GM23338 (cell line): Measurements from ENCODE around the gene MPRIP. TPM values are rescaled to one million over a fixed set of nuclear protein-coding genes. Genes with fewer than 3 reads are reported as not detected.

Experiments used
- ATAC-seq: fragments of 200-7000 bp; cut with Tn5 transposase; 3 replicates; pipeline ENCODE4 v1.9.1; 2020
- DNase-seq: peaks from one replicate; pipeline ENCODE4 v3.0.0-alpha.2; 2015; ENCODE audit warnings: low spot score
- H2AFZ ChIP-seq: fragments of 200-600 bp; sonication (generic); 2 replicates; pipeline ENCODE4 v1.8.0; 2016; ENCODE audit warnings: antibody characterized with exemption, mild to moderate bottlenecking, moderate library complexity
- H3F3A ChIP-seq: fragments of 200-600 bp; sonication (generic); replicated peaks from 2 replicates; pipeline ENCODE4 v1.8.0; 2017; ENCODE audit warnings: antibody characterized with exemption, mixed run types, low read depth
- H3K27ac ChIP-seq: fragments of 200-600 bp; sonication (generic); 2 replicates; pipeline ENCODE4 v1.6.1; 2016; ENCODE audit warnings: low read depth
- H3K27me3 ChIP-seq: fragments of 200-600 bp; sonication (generic); 2 replicates; pipeline ENCODE4 v1.8.0; 2016; ENCODE audit warnings: mild to moderate bottlenecking, mixed run types, moderate library complexity; ENCODE audit not compliant: insufficient read depth
- H3K36me3 ChIP-seq: fragments of 200-600 bp; sonication (generic); 2 replicates; pipeline ENCODE4 v1.8.0; 2016; ENCODE audit warnings: mild to moderate bottlenecking; ENCODE audit not compliant: insufficient read depth
- H3K4me1 ChIP-seq: fragments of 200-600 bp; sonication (generic); 2 replicates; pipeline ENCODE4 v1.8.0; 2016; ENCODE audit warnings: mild to moderate bottlenecking, moderate library complexity; ENCODE audit not compliant: insufficient read depth
- H3K4me2 ChIP-seq: fragments of 200-600 bp; sonication (generic); 2 replicates; pipeline ENCODE4 v1.7.1; 2017; ENCODE audit warnings: mixed run types
- H3K4me3 ChIP-seq: fragments of 200-600 bp; sonication (generic); 2 replicates; pipeline ENCODE4 v1.6.1; 2016; ENCODE audit warnings: mixed run types
- H3K79me2 ChIP-seq: fragments of 200-600 bp; sonication (generic); replicated peaks from 2 replicates; pipeline ENCODE4 v1.8.0; 2017; ENCODE audit warnings: mild to moderate bottlenecking; ENCODE audit not compliant: insufficient read depth
- H3K9me2 ChIP-seq: fragments of 200-600 bp; sonication (generic); 2 replicates; pipeline ENCODE4 v1.8.0; 2017; ENCODE audit not compliant: insufficient read depth
- H4K20me1 ChIP-seq: fragments of 200-600 bp; sonication (generic); replicated peaks from 2 replicates; pipeline ENCODE4 v1.8.0; 2017; ENCODE audit warnings: mild to moderate bottlenecking; ENCODE audit not compliant: insufficient read depth
- H3K27ac Mint-ChIP-seq: 2 replicates; pipeline ENCODE4 v1.8.0; 2020; ENCODE audit warnings: inconsistent platforms, mild to moderate bottlenecking, moderate library complexity, mixed read lengths
- H3K27me3 Mint-ChIP-seq: 3 replicates; pipeline ENCODE4 v1.8.0; 2022; ENCODE audit warnings: low read depth, mild to moderate bottlenecking, moderate library complexity, mixed read lengths, inconsistent platforms; ENCODE audit not compliant: insufficient read depth, poor library complexity
- H3K36me3 Mint-ChIP-seq: 3 replicates; pipeline ENCODE4 v1.8.0; 2021; ENCODE audit warnings: low read depth, mild to moderate bottlenecking, inconsistent platforms, moderate library complexity, mixed read lengths
- H3K4me1 Mint-ChIP-seq: 3 replicates; pipeline ENCODE4 v1.8.0; 2020; ENCODE audit warnings: mild to moderate bottlenecking, inconsistent platforms, mixed read lengths
- H3K4me3 Mint-ChIP-seq: 3 replicates; pipeline ENCODE4 v1.8.0; 2021; ENCODE audit warnings: moderate library complexity, mild to moderate bottlenecking, inconsistent platforms, mixed read lengths
- H3K9me3 Mint-ChIP-seq: 3 replicates; pipeline ENCODE4 v1.8.0; 2020; ENCODE audit warnings: moderate library complexity, mild to moderate bottlenecking, inconsistent platforms, mixed read lengths
- CREB1 ChIP-seq: fragments of 250-450 bp; sonication (Bioruptor Pico); IDR thresholded peaks from 2 replicates; pipeline ENCODE4 v1.5.0; 2020; ENCODE audit warnings: low read depth, mild to moderate bottlenecking, moderate library complexity
- EZH2 ChIP-seq: fragments of 200-600 bp; sonication (generic); IDR thresholded peaks from one replicate; pipeline ENCODE4 v1.8.0; 2017; ENCODE audit warnings: antibody characterized with exemption, mild to moderate bottlenecking, low read depth; ENCODE audit not compliant: unreplicated experiment
- EZH2phosphoT487 ChIP-seq: fragments of 200-600 bp; sonication (generic); IDR thresholded peaks from one replicate; pipeline ENCODE4 v1.8.1; 2018; ENCODE audit warnings: antibody characterized with exemption; ENCODE audit not compliant: unreplicated experiment
- JUNB ChIP-seq: IDR thresholded peaks from one replicate; pipeline ENCODE4 v1.6.1; 2016; ENCODE audit warnings: antibody characterized with exemption; ENCODE audit not compliant: unreplicated experiment
- NANOG ChIP-seq: IDR thresholded peaks from 2 replicates; pipeline ENCODE4 v1.6.1; 2016; ENCODE audit warnings: antibody characterized with exemption, borderline replicate concordance
- POLR2AphosphoS5 ChIP-seq: IDR thresholded peaks from 2 replicates; pipeline ENCODE4 v1.6.1; 2016; ENCODE audit warnings: antibody characterized with exemption, low read depth
- STAT1 ChIP-seq: IDR thresholded peaks from one replicate; pipeline ENCODE4 v1.6.1; 2016; ENCODE audit warnings: antibody characterized with exemption; ENCODE audit not compliant: unreplicated experiment
- ZNF114 ChIP-seq: fragments of 250-450 bp; sonication (Bioruptor Pico); IDR thresholded peaks from 2 replicates; pipeline ENCODE4 v1.5.0; 2020; ENCODE audit warnings: mild to moderate bottlenecking, moderate library complexity
- ZNF331 ChIP-seq: fragments of 250-450 bp; sonication (Bioruptor Pico); IDR thresholded peaks from 2 replicates; pipeline ENCODE4 v1.5.0; 2020; ENCODE audit warnings: low read depth, mild to moderate bottlenecking, moderate library complexity
- polyA plus RNA-seq: library from polyadenylated mRNA; unstranded; fragments of >200 nt; fragmentation: Nextera tagmentation; extraction: Ambion mirVana; gene quantifications from 2 replicates; pipeline ENCODE4 v1.2.1, GENCODE V29; 2016
- total RNA-seq: library from RNA; depleted of rRNA; stranded (reverse); fragments of >200 nt; shearing (Covaris generic); gene quantifications from 2 replicates; pipeline ENCODE4 v1.2.3, GENCODE V29; 2014
- TF ChIP-seq, protein P1 (sequence below): IDR thresholded peaks from 2 replicates; pipeline ENCODE4 v1.6.1; 2016; ENCODE audit warnings: antibody characterized with exemption
- TF ChIP-seq, protein P2 (sequence below), 2 experiments: fragments of 200-600 bp in 1 of 2; sonication (generic) in 1 of 2; conservative IDR thresholded peaks; 2 replicates each; pipeline versions ENCODE4 v1.5.1 to v1.6.1; 2016 to 2017; ENCODE audit warnings: antibody characterized with exemption in 2 of 2, low read depth in 2 of 2, mild to moderate bottlenecking in 2 of 2, moderate library complexity in 1 of 2
- TF ChIP-seq, protein P3 (sequence below): IDR thresholded peaks from one replicate; pipeline ENCODE4 v1.6.1; 2018; ENCODE audit warnings: antibody characterized with exemption; ENCODE audit not compliant: unreplicated experiment
- TF ChIP-seq, protein P4 (sequence below): fragments of 250-450 bp; sonication (Bioruptor Pico); IDR thresholded peaks from 2 replicates; pipeline ENCODE4 v1.5.0; 2020; ENCODE audit warnings: mild to moderate bottlenecking, moderate library complexity

Gene MPRIP
- total and polyA plus RNA-seq, 2 experiments from 2014 or later: 39.3 to 113 TPM

DNA sequence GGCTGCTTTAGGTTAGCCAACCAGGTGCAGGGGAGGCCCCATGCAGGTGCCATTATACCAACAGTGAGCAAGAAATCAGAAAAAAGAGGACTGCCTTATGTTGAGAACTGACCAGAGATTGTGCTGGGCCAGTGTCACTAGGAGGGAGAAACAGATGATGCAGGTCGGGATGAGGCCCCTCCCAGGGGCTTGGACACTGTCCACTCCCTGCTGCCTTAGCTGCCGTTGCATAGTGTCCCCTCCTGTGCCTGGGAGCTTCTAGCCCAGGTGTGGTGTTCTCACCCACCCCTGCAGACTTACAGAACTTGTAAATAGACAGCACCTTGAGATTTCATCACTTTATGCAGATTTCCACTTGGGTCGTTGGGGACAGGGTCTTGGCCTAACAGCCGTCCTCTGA is 127.1 kb downstream of the MPRIP start:
- Histone ChIP-seq H3K79me2 (no peaks in the 10 kb centered on the region), H3K27ac (no peak overlapping the region), H3K4me3 (no peak overlapping the region), H3K4me2 (no peak overlapping the region), H3K9me2 (no peaks in the 10 kb centered on the region), H4K20me1 (no peaks in the 10 kb centered on the region; the same call in 1 of the 2 replicates), H2AFZ (no peak overlapping the region), H3F3A (no peaks in the 10 kb centered on the region), H3K4me1 (no peaks in the 10 kb centered on the region), H3K36me3 (no peaks in the 10 kb centered on the region; the same call in 1 of the 2 replicates), H3K27me3 (no peaks in the 10 kb centered on the region)
- Mint-ChIP-seq H3K4me1 (peaks cover 11% of the 10 kb centered on the region), H3K27me3 (peaks cover 18% of the 10 kb centered on the region), H3K36me3 (peaks cover 37% of the 10 kb centered on the region), H3K4me3 (no peak overlapping the region), H3K27ac (peak overlapping the region; percentile 64), H3K9me3 (no peaks in the 10 kb centered on the region)
- DNase-seq: no peak
- TF ChIP-seq, protein P1, sequence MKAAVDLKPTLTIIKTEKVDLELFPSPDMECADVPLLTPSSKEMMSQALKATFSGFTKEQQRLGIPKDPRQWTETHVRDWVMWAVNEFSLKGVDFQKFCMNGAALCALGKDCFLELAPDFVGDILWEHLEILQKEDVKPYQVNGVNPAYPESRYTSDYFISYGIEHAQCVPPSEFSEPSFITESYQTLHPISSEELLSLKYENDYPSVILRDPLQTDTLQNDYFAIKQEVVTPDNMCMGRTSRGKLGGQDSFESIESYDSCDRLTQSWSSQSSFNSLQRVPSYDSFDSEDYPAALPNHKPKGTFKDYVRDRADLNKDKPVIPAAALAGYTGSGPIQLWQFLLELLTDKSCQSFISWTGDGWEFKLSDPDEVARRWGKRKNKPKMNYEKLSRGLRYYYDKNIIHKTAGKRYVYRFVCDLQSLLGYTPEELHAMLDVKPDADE: no peak
- TF ChIP-seq, protein P2, sequence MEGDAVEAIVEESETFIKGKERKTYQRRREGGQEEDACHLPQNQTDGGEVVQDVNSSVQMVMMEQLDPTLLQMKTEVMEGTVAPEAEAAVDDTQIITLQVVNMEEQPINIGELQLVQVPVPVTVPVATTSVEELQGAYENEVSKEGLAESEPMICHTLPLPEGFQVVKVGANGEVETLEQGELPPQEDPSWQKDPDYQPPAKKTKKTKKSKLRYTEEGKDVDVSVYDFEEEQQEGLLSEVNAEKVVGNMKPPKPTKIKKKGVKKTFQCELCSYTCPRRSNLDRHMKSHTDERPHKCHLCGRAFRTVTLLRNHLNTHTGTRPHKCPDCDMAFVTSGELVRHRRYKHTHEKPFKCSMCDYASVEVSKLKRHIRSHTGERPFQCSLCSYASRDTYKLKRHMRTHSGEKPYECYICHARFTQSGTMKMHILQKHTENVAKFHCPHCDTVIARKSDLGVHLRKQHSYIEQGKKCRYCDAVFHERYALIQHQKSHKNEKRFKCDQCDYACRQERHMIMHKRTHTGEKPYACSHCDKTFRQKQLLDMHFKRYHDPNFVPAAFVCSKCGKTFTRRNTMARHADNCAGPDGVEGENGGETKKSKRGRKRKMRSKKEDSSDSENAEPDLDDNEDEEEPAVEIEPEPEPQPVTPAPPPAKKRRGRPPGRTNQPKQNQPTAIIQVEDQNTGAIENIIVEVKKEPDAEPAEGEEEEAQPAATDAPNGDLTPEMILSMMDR (conservative IDR thresholded peaks at IDR 0.05; ENCODE audit: low read depth in 2 of 2): no peak
- TF ChIP-seq JUNB (no peak), EZH2 (no peak), EZH2phosphoT487 (no peak), ZNF331 (CRISPR knock-in tag) (no peak), STAT1 (no peak), NANOG (no peak), CREB1 (no peak), POLR2AphosphoS5 (no peak), ZNF114 (CRISPR knock-in tag) (no peak)
- TF ChIP-seq, protein P3, sequence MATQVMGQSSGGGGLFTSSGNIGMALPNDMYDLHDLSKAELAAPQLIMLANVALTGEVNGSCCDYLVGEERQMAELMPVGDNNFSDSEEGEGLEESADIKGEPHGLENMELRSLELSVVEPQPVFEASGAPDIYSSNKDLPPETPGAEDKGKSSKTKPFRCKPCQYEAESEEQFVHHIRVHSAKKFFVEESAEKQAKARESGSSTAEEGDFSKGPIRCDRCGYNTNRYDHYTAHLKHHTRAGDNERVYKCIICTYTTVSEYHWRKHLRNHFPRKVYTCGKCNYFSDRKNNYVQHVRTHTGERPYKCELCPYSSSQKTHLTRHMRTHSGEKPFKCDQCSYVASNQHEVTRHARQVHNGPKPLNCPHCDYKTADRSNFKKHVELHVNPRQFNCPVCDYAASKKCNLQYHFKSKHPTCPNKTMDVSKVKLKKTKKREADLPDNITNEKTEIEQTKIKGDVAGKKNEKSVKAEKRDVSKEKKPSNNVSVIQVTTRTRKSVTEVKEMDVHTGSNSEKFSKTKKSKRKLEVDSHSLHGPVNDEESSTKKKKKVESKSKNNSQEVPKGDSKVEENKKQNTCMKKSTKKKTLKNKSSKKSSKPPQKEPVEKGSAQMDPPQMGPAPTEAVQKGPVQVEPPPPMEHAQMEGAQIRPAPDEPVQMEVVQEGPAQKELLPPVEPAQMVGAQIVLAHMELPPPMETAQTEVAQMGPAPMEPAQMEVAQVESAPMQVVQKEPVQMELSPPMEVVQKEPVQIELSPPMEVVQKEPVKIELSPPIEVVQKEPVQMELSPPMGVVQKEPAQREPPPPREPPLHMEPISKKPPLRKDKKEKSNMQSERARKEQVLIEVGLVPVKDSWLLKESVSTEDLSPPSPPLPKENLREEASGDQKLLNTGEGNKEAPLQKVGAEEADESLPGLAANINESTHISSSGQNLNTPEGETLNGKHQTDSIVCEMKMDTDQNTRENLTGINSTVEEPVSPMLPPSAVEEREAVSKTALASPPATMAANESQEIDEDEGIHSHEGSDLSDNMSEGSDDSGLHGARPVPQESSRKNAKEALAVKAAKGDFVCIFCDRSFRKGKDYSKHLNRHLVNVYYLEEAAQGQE: no peak
- TF ChIP-seq, protein P4, sequence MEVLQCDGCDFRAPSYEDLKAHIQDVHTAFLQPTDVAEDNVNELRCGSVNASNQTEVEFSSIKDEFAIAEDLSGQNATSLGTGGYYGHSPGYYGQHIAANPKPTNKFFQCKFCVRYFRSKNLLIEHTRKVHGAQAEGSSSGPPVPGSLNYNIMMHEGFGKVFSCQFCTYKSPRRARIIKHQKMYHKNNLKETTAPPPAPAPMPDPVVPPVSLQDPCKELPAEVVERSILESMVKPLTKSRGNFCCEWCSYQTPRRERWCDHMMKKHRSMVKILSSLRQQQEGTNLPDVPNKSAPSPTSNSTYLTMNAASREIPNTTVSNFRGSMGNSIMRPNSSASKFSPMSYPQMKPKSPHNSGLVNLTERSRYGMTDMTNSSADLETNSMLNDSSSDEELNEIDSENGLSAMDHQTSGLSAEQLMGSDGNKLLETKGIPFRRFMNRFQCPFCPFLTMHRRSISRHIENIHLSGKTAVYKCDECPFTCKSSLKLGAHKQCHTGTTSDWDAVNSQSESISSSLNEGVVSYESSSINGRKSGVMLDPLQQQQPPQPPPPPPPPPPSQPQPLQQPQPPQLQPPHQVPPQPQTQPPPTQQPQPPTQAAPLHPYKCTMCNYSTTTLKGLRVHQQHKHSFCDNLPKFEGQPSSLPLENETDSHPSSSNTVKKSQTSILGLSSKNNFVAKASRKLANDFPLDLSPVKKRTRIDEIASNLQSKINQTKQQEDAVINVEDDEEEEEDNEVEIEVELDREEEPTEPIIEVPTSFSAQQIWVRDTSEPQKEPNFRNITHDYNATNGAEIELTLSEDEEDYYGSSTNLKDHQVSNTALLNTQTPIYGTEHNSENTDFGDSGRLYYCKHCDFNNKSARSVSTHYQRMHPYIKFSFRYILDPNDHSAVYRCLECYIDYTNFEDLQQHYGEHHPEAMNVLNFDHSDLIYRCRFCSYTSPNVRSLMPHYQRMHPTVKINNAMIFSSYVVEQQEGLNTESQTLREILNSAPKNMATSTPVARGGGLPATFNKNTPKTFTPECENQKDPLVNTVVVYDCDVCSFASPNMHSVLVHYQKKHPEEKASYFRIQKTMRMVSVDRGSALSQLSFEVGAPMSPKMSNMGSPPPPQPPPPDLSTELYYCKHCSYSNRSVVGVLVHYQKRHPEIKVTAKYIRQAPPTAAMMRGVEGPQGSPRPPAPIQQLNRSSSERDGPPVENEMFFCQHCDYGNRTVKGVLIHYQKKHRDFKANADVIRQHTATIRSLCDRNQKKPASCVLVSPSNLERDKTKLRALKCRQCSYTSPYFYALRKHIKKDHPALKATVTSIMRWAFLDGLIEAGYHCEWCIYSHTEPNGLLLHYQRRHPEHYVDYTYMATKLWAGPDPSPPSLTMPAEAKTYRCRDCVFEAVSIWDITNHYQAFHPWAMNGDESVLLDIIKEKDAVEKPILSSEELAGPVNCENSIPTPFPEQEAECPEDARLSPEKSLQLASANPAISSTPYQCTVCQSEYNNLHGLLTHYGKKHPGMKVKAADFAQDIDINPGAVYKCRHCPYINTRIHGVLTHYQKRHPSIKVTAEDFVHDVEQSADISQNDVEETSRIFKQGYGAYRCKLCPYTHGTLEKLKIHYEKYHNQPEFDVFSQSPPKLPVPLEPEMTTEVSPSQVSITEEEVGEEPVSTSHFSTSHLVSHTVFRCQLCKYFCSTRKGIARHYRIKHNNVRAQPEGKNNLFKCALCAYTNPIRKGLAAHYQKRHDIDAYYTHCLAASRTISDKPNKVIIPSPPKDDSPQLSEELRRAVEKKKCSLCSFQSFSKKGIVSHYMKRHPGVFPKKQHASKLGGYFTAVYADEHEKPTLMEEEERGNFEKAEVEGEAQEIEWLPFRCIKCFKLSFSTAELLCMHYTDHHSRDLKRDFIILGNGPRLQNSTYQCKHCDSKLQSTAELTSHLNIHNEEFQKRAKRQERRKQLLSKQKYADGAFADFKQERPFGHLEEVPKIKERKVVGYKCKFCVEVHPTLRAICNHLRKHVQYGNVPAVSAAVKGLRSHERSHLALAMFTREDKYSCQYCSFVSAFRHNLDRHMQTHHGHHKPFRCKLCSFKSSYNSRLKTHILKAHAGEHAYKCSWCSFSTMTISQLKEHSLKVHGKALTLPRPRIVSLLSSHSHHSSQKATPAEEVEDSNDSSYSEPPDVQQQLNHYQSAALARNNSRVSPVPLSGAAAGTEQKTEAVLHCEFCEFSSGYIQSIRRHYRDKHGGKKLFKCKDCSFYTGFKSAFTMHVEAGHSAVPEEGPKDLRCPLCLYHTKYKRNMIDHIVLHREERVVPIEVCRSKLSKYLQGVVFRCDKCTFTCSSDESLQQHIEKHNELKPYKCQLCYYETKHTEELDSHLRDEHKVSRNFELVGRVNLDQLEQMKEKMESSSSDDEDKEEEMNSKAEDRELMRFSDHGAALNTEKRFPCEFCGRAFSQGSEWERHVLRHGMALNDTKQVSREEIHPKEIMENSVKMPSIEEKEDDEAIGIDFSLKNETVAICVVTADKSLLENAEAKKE (CRISPR knock-in tag): no peak
- no peak for ATAC-seq
